Cerebellar cortex (tissue), 1 donor: ENCODE results near the gene SSB.
"Not testable (repeated sequence)": the region's sequence is repeated elsewhere in the genome, so short reads cannot be mapped to it uniquely, and the experiment has no call there.

ENCODE experiments used
- DNase-seq: peaks from one replicate; pipeline ENCODE4 v3.0.0-alpha.2; 2015; ENCODE audit warnings: low spot score

The SSB gene

DNA sequence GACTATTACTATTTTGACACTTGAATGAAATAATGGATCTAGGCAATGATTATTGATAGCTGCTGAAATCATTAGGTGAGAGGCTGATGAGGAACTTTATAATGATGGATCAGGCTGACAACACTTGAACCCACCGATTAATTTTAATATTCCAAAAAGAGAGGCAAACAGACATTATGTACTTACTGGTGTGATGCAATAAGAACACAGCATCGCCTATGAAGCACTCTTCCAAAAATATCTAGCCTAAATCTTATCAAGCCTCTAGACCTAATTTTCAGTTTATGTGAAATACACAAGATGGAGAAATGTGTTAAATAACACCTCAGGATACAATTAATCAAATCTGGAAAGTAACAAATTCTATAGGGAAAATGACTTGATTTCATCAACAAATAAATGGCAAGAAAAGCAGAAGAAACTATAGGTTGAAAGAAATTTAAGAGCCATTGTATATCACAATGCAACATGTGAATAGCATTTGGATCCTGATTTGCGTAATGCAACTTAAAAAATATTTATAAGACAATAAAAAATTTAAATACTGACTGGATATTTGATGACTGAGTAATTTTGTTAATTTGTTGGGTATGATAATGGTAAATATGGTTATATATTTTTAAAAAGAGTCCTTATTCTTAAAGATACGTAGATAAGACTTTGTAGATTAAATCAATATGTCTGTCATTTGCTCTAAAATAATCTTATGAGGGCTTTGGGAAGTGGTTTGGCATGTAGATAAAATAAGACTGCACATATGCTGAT, 17.2 kb upstream of the SSB start:
- no peak for DNase-seq

DNA sequence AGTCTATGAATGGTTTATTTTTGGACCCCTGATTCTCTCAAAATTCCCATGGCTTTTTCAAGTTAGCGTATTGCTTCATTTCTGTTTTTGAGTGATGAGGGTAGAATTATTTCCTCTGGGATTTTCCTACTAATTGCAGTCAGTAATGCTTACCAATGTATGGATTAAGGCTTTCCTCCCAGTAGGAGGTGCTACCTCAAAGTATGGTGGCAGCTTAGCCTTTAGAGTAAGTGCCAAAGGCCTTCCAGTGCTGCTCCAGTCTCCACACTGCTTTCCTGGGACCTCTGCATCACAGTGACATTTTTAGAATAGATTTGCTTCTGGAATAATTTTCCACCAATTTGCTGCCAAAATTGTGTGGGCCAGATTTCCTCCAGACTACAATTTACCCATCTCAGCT, 16.2 kb upstream of the SSB start:
- no peak for DNase-seq

DNA sequence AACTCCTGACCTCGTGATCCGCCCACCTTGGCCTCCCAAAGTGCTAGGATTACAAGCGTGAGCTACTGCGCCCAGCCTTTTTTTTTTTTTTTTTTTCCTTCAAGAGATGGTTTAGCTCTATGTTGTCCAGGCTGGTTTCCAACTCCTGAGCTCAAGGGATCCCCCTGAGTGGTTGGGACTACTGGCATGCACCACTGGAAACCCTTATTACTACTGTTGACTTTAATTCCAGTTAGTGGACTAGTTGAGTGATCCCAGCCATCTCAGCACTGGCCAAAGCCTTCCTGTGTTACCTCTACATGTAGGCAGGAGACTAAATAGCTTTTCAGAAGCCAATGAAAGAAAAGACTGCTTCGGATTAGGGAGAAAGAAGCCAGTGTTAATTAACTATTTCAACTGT, 8.1 kb upstream of the SSB start:
- no peak for DNase-seq

DNA sequence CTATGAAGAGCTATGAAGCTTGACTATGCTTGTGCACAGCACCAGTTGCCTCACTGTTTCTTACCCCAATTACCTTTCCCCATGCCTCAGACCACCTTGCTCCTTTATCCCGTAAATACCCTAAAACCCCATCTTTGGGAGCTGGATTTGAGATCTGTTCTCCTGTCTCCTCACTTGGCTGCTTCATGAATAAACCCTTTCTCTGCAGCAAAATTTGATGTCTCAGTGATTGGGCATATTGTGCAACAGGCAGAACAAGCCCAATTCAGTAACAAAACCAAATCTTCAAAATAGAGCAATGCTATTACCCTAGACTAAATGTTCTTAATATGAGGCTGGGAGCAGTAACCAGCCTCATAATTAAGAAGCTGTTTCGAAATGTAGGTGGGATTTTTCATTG, 3.5 kb upstream of the SSB start:
- no peak for DNase-seq

DNA sequence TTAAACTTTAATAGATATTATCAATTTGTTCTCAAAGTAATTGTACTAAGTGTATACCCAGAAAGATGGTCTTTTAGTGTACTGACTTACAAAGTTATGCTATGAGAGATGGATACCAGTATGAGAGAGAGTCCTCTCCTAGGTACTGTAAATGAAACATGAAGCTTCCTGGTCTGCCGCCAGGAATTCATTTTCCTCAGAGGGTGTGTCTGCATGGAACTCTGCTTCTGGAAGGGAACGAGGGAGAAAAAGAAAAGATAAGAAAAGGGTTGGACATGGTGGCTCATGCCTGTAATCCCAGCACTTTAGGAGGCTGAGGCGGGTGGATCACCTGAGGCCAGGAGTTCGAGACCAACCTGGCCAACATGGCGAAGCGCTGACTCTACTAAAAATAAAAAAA, 2.2 kb upstream of the SSB start:
- no peak for DNase-seq

DNA sequence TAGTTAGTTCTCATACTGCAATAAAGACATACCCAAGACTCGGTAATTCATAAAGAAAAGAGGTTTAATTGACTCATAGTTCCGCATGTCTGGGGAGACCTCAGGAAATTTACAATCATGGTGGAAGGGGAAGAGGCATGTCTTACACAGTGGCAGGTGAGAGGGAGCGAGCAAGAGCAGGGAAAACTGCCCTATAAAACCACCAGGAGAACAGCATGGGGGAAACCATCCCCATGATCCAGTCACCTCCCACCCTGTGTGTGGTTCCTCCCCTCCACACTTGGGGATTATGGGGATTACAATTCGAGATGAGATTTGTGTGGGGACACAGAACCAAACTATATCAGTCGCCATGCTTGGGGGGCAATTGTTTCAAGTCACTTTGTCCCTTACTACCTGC, 1.1 kb upstream of the SSB start:
- no peak for DNase-seq

DNA sequence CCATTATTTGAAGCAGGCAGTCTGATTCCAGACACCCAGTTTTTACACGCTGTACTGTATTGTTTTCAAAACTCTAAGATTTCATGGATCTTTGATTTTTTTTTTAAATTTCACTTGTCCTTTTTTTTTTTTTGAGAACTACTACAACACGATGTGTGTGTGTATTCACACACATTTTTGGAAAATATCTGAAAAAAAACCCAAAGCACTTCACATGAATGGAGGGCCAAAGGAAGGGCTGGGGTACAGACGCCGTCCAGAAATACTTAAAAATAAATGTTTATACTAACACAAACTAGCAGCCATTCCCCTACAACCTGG, 314 bp upstream of the SSB start:
- DNase-seq: no peak

DNA sequence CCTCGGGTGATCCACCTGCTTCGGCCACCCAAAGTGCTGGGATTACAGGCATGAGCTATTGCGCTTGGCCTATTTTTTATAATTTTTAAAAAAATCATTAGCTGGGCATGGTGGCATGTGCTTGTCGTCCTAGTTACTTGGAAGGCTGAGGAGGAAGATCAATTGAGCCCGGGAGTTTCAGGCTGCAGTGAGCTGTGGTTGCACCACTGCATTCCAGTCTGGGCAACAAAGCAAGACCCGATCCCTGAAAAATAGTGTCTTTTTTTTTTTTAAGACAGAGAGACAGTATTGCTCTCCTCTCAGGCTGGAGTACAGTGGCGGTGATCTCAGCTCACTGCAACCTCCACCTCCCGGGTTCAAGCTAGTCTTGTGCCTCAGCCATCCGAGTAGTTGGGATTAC, 4.8 kb downstream of the SSB start:
- DNase-seq: no peak

DNA sequence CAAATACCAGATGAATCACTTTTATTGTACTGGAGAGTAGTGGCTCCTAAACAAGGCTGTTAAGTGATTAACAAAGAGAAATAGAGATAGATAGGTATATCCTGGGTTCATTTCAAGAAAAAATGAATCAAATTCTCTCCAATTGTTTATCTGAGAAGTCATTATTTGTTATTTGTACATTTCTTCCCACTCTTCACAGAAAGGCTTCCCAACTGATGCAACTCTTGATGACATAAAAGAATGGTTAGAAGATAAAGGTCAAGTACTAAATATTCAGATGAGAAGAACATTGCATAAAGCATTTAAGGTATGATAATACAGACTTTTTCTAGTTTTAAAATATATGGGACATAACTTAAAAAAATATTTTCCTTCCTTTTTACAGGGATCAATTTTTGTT, 7.9 kb downstream of the SSB start:
- DNase-seq: no peak

DNA sequence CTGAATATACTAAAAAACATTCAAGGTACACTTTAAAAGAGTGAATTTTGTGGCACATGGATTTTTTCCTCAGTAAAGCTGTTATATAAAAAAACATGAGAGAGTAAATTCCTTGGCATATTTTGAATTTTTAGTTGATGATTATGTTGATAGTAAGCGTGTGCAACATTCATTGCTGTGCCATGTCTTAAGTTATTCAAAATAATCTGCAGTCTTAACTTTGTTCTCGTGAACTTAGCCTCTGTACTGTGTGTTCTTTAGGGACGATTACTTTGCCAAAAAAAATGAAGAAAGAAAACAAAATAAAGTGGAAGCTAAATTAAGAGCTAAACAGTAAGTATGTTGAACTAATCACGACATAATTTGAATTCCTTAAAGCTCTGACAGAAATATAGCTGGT, 9.6 kb downstream of the SSB start:
- no peak for DNase-seq

DNA sequence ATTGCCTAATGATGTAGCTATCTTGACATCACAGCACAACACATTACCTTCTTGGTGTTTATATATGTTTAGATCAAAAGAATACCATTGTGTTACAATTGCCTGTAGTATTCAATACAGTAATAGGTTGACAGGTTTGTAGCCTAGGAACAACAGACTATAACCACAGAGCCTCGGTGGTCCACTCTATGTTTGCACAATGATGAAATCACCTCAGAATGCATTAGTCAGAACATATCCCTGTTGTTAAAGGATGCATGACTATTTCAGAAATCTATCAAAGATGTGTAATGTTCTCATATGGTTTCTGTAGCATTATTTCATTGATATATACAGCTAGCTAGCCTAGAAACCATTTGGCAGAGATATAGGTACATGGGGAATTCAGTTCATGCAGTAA, 17.2 kb downstream of the SSB start:
- DNase-seq: no peak

DNA sequence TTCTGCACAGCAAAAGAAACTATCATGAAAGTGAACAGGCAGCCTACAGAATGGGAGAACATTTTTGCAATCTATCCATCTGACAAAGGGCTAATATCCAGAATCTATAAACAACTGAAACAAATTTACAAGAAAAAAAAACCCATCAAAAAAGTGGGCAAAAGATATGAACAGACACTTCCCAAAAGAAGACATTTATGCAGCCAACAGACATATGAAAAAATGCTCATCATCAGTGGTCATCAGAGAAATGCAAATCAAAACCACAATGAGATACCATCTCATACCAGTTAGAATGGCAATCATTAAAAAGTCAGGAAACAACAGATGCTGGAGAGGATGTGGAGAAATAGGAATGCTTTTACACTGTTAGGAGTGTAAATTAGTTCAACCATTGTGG, 18.3 kb downstream of the SSB start:
- DNase-seq: not testable (repeated sequence)

DNA sequence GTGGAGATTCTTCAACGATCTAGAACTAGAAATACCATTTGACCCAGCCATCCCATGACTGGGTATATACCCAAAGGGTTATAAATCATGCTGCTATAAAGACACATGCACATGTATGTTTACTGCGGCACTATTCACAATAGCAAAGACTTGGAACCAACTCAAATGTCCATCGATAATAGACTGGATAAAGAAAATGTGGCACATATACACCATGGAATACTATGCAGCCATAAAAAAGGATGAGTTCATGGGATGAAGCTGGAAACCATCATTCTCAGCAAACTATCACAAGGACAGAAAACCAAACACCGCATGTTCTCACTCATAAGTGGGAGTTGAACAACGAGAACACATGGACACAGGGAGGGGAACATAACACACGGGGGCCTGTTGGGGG, 18.7 kb downstream of the SSB start:
- not testable (repeated sequence) for DNase-seq

DNA sequence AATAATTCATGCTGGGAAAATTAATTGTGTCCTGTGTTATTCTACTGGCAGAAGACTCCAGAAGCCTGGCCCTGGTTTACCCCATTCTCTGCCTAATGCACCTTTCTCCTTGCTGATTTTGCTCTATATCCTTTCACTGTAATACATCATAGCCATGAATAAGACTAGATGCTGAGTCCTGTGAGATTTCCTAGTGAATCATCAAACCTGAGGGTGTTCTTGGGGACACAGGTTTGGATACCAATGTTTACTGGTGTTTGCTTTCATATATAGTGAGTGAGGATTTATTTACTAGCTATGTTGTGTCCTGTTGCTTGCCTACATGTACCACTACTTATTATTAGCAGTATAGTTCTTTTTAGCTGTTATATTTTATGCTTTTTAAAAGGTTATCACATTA, 19.6 kb downstream of the SSB start:
- no peak for DNase-seq

DNA sequence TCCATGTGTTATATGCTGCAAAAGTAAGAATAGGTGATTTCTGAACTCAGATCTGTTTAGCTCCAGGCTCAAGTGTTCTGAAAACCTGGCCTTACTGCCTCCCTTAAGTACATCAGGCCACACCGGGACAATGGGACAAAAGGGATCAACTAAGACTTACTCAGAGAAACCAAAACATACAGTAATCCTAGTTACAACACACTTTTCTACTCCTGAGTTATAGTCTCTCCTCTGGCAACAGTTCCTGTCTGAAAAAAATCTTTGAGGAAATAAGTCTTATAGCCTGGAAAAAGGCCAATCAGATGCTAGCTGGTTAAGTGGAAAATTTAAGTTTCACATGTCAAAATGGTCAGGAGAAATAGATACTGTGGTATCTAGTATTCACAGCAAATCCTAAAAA, 20.4 kb downstream of the SSB start:
- no peak for DNase-seq

DNA sequence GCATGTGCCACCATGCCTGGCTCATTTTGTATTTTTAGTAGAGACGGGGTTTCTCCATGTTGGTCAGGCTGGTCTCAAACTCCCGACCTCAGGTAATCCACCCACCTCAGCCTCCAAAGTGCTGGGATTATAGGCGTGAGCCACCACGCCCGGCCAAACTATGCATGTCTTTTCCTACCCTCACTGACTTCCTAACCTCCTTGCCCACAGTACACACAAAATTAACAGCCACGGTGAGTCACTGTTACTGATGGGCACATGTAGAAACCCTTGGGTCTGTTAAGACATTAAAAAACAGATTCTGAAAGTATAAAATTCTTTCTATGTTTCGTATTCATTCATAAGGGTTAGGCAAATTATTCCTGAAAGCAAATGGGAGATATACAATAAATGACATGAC, 21.4 kb downstream of the SSB start:
- DNase-seq: not testable (repeated sequence)

DNA sequence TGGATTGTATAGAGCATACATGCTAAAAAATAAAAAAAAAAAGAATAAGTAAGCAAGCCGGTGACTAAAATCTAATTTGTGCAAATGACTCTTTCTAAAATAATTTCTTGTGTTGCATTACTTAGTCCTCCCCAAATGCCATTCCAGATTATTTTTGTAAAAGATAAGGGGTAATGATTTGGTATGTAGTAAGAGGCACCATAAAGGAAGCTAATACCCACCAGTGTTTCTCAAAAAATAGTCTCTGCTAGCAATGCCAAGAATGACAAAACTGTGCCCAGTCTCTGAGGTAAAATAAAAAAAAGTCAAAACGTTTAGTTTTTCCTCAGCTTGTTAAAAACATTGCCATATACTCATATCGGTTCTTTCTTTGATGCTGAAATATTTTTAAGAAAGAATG, 23.4 kb downstream of the SSB start:
- no peak for DNase-seq

DNA sequence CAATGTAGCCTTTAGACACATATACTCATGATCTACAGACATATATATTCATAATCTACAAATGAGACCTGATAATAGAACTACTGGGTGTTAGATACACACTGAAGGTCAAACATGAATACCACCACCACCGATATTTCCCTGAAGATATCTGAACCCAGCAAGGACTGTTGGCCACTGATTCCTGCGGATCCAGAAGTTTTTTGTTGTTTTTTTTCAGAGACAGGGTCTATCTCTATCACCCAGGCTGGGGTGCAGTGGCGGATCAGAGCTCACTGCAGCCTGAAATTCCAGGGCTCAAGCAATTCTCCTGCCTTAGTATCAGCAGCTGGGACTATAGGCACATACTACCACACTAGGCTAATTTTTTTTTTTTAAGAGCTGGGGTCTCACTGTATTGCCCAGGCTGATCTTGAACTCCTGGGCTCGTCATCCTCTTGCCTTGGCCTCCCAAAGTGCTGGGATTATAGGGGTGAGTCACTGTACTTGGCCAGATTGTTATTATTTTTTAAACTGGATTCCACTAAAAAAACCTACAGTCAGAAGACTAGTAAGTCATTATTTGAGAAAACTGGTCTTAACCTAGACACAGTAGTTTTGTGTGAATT, 24.2 kb downstream of the SSB start:
- DNase-seq: no peak

DNA sequence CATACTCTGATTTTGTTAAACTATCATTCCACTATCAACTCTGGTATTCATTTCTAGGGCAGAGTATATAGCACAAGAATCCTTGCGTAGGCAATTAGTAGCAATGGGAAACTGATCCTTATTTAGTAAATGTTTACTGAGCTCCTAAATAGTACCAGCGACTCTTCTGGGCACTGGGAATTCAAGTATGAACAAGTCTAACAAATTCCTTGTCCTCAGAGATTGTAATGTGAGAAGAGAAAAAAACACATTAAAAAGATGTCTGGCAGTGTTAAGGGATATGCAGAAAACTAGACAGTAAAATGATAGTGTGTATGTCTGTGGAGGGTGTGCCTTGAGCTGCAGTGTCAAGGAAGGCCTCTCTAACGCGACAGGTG, 25.3 kb downstream of the SSB start:
- DNase-seq: no peak

DNA sequence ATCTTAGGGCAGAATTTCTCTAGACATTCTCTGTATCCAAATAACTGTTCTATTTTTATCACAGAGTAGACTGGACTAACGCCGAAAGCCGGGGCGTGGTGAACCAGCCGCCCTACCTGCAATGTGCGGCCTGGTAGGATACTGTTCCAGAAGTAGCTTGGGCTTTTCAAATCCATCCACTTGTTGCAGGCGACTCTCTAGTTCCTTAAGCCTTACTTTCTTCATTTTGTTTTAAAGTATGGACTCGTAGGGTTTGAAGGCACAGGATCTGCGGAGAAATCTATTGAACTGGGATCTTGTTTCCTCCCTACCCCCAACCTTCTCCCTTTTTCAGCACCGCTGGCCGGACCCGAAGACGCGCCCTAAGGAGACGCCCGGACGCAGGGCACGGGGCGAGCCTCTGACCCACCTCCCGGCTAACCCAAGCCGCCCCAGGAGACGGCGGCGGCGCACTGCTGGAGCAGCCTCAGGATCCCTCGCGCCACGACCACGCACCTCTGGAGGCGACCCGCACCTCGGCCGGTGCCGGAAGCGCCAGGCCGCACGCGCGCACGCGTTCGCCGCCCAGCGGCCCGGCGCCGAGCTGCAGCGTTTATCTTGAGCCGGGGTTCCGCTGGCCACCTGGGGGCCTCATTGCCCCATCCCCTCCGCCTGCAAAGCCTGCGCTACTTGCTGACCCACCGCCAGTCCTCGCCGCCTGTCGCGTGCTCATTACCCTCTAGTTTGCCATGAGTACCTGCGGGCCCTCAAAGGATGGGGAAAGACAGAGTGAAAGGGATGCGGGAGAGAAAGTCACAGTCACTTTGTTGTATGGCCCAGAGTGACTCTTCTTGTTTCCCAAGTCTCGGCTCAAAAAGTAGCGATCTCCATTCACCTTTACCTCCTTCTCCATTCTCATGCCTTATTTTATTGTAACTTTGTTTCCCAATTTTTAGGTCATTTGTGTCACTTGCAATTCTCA, 26.0 kb downstream of the SSB start, which contains the start of gene METTL5:
METTL5 (minus strand) TSS at position 533 of the 961 bp plus-strand sequence; CDS start at position 225, 308 bp downstream.
- peak; percentile 75 for DNase-seq

DNA sequence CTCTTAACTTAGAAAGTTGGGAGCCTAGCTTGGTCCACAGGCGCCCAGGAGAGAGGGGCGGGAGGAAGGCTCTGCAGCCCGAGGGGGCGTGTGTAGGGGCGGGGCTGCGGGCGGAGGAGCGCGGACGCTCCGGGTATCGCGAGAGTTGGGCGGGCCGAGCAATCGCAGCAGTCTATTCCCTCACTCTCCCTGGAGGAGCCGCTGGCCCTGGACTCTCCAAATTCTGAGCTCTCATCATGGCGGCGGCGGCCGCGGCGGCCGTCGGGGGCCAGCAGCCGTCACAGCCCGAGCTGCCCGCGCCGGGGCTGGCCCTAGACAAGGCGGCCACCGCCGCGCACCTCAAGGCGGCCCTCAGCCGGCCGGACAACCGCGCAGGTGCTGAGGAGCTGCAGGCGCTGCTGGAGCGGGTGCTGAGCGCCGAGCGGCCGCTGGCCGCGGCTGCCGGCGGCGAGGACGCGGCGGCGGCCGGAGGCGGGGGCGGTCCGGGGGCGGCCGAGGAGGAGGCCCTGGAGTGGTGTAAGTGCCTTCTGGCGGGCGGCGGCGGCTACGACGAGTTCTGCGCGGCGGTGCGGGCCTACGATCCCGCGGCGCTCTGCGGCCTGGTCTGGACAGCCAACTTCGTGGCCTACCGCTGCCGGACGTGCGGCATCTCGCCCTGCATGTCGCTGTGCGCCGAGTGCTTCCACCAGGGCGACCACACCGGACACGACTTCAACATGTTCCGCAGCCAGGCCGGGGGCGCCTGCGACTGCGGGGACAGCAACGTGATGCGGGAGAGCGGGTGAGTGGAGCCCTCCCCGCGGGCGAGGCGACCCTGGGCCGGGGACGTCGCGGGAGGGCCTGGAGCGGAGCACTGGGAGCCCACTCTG, 28.8 kb downstream of the SSB start, which contains the start of gene UBR3:
UBR3 (plus strand) TSS at position 183 of the 869 bp plus-strand sequence; CDS start at position 237, 54 bp downstream.
- DNase-seq: peak; percentile 91
